Endothelial cell of umbilical vein (primary cell): ENCODE results near the gene HACD3. TPM values are rescaled to one million over a fixed set of nuclear protein-coding genes. Genes with fewer than 3 reads are reported as not detected.
"Not testable (repeated sequence)": the region's sequence is repeated elsewhere in the genome, so short reads cannot be mapped to it uniquely, and the experiment has no call there.

Experiments used
- BruUV-seq: library from RNA; stranded (reverse); fragments of 400-500 nt; replicated peaks from 2 replicates; lab custom pipeline; 2021; lab: Mats Ljungman, UMichigan
- CTCF ChIA-PET: fragments of 300-600, 350-600 bp; sonication (Branson Sonifier 250); formaldehyde crosslinking; loops from one replicate; lab custom pipeline; 2021; ENCODE audit warnings: antibody characterized with exemption, inconsistent platforms; lab: Charles Lee
- POLR2A ChIA-PET: fragments of 300-600, 350-600 bp; sonication (Branson Sonifier 250); formaldehyde crosslinking; loops from one replicate; lab custom pipeline; 2021; ENCODE audit warnings: antibody characterized with exemption, inconsistent platforms; lab: Charles Lee
- DNase-seq: peaks from one replicate; pipeline ENCODE4 v3.0.0-alpha.2; 2011; ENCODE audit warnings: low read depth, low spot score
- FAIRE-seq: peaks from 2 replicates; lab custom pipeline; 2011; peaks lifted over from hg19 to GRCh38; lab: Jason Lieb, UNC
- H2AFZ ChIP-seq: 2 replicates; pipeline ENCODE4 v1.6.0; 2012; ENCODE audit warnings: low read depth, low read length, control low read depth, inconsistent platforms
- H3K27ac ChIP-seq: 2 replicates; pipeline ENCODE4 v1.5.1; 2011; ENCODE audit warnings: low read depth, mild to moderate bottlenecking, control low read depth, low read length, moderate library complexity; ENCODE audit not compliant: insufficient read depth
- H3K27me3 ChIP-seq, 2 experiments: 2 replicates each; pipeline versions ENCODE4 v1.6.0 to v1.6.1; 2011; ENCODE audit warnings: low read length in 2 of 2, mixed read lengths in 1 of 2; ENCODE audit not compliant: control insufficient read depth in 2 of 2, insufficient read depth in 2 of 2
- H3K36me3 ChIP-seq, 2 experiments: 2 replicates in 1 of 2; 3 replicates in 1 of 2; pipeline ENCODE4 v1.5.1; 2011; ENCODE audit warnings: low read length in 2 of 2, mild to moderate bottlenecking in 1 of 2, moderate library complexity in 1 of 2; ENCODE audit not compliant: control insufficient read depth in 2 of 2, insufficient read depth in 2 of 2; ENCODE audit errors: extremely low read depth in 1 of 2
- H3K4me1 ChIP-seq: 3 replicates; pipeline ENCODE4 v1.5.1; 2011; ENCODE audit warnings: mild to moderate bottlenecking, low read length; ENCODE audit not compliant: control insufficient read depth, insufficient read depth; ENCODE audit errors: extremely low read depth
- H3K4me2 ChIP-seq: 2 replicates; pipeline ENCODE4 v1.6.1; 2011; ENCODE audit warnings: low read length, control low read depth, mixed read lengths; ENCODE audit not compliant: insufficient read depth
- H3K4me3 ChIP-seq, 3 experiments: fragments of 200-600 bp in 1 of 3; sonication (generic), shearing (Covaris generic) in 1 of 3; replicated peaks in 1 of 3; 2 replicates each; pipeline ENCODE4 v1.5.1; 2011 to 2016; ENCODE audit warnings: control low read depth in 3 of 3, low read length in 3 of 3, mild to moderate bottlenecking in 2 of 3, inconsistent platforms in 1 of 3, low read depth in 1 of 3, moderate library complexity in 1 of 3; ENCODE audit not compliant: insufficient read depth in 1 of 3
- H3K79me2 ChIP-seq: 2 replicates; pipeline ENCODE4 v1.6.0; 2012; ENCODE audit warnings: low read length, inconsistent platforms; ENCODE audit not compliant: control insufficient read depth, insufficient read depth
- H3K9ac ChIP-seq: replicated peaks from 2 replicates; pipeline ENCODE3; 2011; ENCODE audit warnings: low read length, control low read depth; ENCODE audit not compliant: insufficient read depth; ENCODE audit errors: extremely low read depth
- H3K9me1 ChIP-seq: replicated peaks from 3 replicates; pipeline ENCODE4 v1.6.0; 2011; ENCODE audit warnings: mild to moderate bottlenecking, low read length; ENCODE audit not compliant: control insufficient read depth, insufficient read depth; ENCODE audit errors: extremely low read depth
- H3K9me3 ChIP-seq: replicated peaks from 2 replicates; pipeline ENCODE4 v1.5.1; 2012; ENCODE audit warnings: low read length, inconsistent platforms; ENCODE audit not compliant: control insufficient read depth, insufficient read depth
- H4K20me1 ChIP-seq: replicated peaks from 2 replicates; pipeline ENCODE3; 2011; ENCODE audit warnings: mild to moderate bottlenecking, low read length; ENCODE audit not compliant: control insufficient read depth, insufficient read depth; ENCODE audit errors: extremely low read depth
- EZH2 ChIP-seq: IDR thresholded peaks from 2 replicates; pipeline ENCODE4 v1.6.1; 2012; ENCODE audit warnings: borderline replicate concordance, low read depth, mild to moderate bottlenecking, moderate library complexity, low read length, inconsistent platforms; ENCODE audit not compliant: severe bottlenecking
- FOS ChIP-seq: IDR thresholded peaks from 2 replicates; pipeline ENCODE4 v1.6.1; 2011; ENCODE audit warnings: mild to moderate bottlenecking, low read length, moderate library complexity, borderline replicate concordance; ENCODE audit not compliant: insufficient read depth
- GATA2 ChIP-seq: IDR thresholded peaks from 2 replicates; pipeline ENCODE4 v1.7.0; 2011; ENCODE audit warnings: low read depth, mild to moderate bottlenecking, moderate library complexity, mixed read lengths, low read length; ENCODE audit not compliant: insufficient read length, insufficient read depth
- JUN ChIP-seq: IDR thresholded peaks from 2 replicates; pipeline ENCODE4 v1.6.1; 2011; ENCODE audit warnings: borderline replicate concordance, low read depth; ENCODE audit not compliant: insufficient read length, insufficient read depth
- MYC ChIP-seq: IDR thresholded peaks from one replicate; pipeline ENCODE4 v1.6.1; 2011; ENCODE audit warnings: mild to moderate bottlenecking, low read depth, low read length
- POLR2A ChIP-seq: IDR thresholded peaks from 2 replicates; pipeline ENCODE4 v1.6.1; 2012; ENCODE audit warnings: low read depth, mild to moderate bottlenecking, control low read depth, low read length
- POLR2AphosphoS5 ChIP-seq: IDR thresholded peaks from 2 replicates; pipeline ENCODE4 v1.6.1; 2012; ENCODE audit warnings: low read depth, mild to moderate bottlenecking, control low read depth, low read length, moderate library complexity; ENCODE audit not compliant: insufficient read depth
- dilution Hi-C: fragments of 300-500 bp; cut with MboI; formaldehyde crosslinking; loops from one replicate; pipeline ENCODE4 v1.15.0; 2019; ENCODE audit warnings: low sequenced_read_pairs; ENCODE audit not compliant: extremely low pct_ligation_motif_present
- intact Hi-C: fragments of 100-400 bp; cut with micrococcal nuclease; formaldehyde crosslinking; loops from one replicate; pipeline ENCODE4 v1.10.0; 2022
- polyA plus RNA-seq, 4 experiments: library from polyadenylated mRNA; depleted of rRNA in 3 of 4; stranded (reverse) in 3 of 4; unstranded in 1 of 4; fragments of >200 nt; gene quantifications; 2 replicates each; pipeline versions ENCODE4 v1.2.1 to v1.2.3, GENCODE V29; 2011 to 2012; ENCODE audit warnings: missing spikeins in 1 of 4
- total RNA-seq: library from RNA; stranded (reverse); gene quantifications from 2 replicates; pipeline ENCODE4 v1.2.3, GENCODE V29; 2021
- TF ChIP-seq, protein P1 (sequence below): IDR thresholded peaks from 2 replicates; pipeline ENCODE4 v1.6.1; 2011; ENCODE audit not compliant: insufficient read depth, insufficient read length
- TF ChIP-seq, protein P2 (sequence below), 2 donors: IDR thresholded peaks; 1 replicate in 1 of 2; 2 replicates in 1 of 2; pipeline ENCODE4 v1.5.1; 2011; ENCODE audit warnings: low read length in 2 of 2, mild to moderate bottlenecking in 2 of 2, moderate library complexity in 2 of 2, control low read depth in 1 of 2, inconsistent platforms in 1 of 2, low read depth in 1 of 2; ENCODE audit not compliant: insufficient read depth in 1 of 2; ENCODE audit errors: extremely low read depth in 1 of 2

Gene HACD3
- total and polyA plus RNA-seq, 2 donors (not counting 3 experiments of a cell fraction or from before 2014, with no cell fraction given): 47.4 to 61.1 TPM

DNA sequence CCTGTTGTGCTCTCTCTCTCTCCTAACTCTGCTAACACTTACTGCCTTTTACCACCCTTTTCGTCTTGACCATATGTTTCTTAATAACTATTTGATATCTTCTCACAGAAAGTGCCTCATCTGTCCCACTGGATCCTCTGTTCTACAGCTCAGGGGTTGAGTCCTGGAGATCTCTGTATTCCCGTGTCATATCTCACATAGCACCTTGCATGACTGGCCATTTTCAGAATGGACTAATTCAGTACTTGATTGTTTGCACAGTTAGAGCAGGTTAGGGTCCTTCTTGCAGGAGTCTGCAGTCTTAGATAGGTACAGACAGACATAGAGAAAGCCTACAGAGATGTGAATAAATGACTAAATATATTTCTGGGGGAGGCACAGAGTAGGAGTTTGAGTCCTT lies 20.9 kb downstream of the HACD3 start:
- no peak overlapping the region for H3K4me2 ChIP-seq
- FAIRE-seq: no peak
- dilution Hi-C loops (no loop called here), intact Hi-C loops (no loop called here)
- no peak overlapping the region for H3K4me3 ChIP-seq
- H3K9ac ChIP-seq: no peak overlapping the region
- H2AFZ ChIP-seq: no peak overlapping the region
- no peak overlapping the region for H3K27ac ChIP-seq
- DNase-seq: no peak
- TF ChIP-seq MYC (no peak), FOS (no peak), POLR2AphosphoS5 (no peak), POLR2A (no peak), GATA2 (no peak), JUN (no peak), EZH2 (no peak)
- TF ChIP-seq, protein P1, sequence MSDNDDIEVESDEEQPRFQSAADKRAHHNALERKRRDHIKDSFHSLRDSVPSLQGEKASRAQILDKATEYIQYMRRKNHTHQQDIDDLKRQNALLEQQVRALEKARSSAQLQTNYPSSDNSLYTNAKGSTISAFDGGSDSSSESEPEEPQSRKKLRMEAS: no peak
- TF ChIP-seq, protein P2, sequence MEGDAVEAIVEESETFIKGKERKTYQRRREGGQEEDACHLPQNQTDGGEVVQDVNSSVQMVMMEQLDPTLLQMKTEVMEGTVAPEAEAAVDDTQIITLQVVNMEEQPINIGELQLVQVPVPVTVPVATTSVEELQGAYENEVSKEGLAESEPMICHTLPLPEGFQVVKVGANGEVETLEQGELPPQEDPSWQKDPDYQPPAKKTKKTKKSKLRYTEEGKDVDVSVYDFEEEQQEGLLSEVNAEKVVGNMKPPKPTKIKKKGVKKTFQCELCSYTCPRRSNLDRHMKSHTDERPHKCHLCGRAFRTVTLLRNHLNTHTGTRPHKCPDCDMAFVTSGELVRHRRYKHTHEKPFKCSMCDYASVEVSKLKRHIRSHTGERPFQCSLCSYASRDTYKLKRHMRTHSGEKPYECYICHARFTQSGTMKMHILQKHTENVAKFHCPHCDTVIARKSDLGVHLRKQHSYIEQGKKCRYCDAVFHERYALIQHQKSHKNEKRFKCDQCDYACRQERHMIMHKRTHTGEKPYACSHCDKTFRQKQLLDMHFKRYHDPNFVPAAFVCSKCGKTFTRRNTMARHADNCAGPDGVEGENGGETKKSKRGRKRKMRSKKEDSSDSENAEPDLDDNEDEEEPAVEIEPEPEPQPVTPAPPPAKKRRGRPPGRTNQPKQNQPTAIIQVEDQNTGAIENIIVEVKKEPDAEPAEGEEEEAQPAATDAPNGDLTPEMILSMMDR (IDR thresholded peaks at IDR 0.05; ENCODE audit: extremely low read depth in 1 of 2, insufficient read depth in 1 of 2, low read depth in 1 of 2, low read length in 2 of 2): no peak
- H4K20me1 ChIP-seq: no peaks in the 10 kb centered on the region
- peaks cover 2 to 5% of the 10 kb centered on the region in 2 experiments for H3K36me3 ChIP-seq
- no peaks in the 10 kb centered on the region for H3K27me3 ChIP-seq
- BruUV-seq: no TSS peak
- H3K9me3 ChIP-seq: no peaks in the 10 kb centered on the region
- peaks cover 48% of the 10 kb centered on the region for H3K79me2 ChIP-seq
- POLR2A ChIA-PET: no interaction called here
- H3K4me1 ChIP-seq: peaks cover 2% of the 10 kb centered on the region
- CTCF ChIA-PET: no interaction called here
- H3K9me1 ChIP-seq: peaks cover 4% of the 10 kb centered on the region

DNA sequence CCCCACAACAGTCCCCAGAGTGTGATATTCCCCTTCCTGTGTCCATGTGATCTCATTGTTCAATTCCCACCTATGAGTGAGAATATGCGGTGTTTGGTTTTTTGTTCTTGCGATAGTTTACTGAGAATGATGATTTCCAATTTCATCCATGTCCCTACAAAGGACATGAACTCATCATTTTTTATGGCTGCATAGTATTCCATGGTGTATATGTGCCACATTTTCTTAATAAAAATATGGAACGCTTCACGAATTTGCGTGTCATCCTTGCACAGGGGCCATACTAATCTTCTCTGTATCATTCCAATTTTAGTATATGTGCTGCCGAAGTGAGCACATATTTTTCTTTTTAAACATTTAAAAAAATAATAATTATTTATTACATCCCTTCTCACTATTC lies 22.6 kb downstream of the HACD3 start:
- H2AFZ ChIP-seq, H3K9ac ChIP-seq, FAIRE-seq, DNase-seq, H3K4me1 ChIP-seq, H3K4me2 ChIP-seq, H4K20me1 ChIP-seq, H3K9me3 ChIP-seq, BruUV-seq, intact Hi-C loops, CTCF ChIA-PET, dilution Hi-C loops, H3K9me1 ChIP-seq, H3K27ac ChIP-seq, POLR2A ChIA-PET, H3K4me3 ChIP-seq, H3K27me3 ChIP-seq: not testable (repeated sequence)
- H3K36me3 ChIP-seq: peaks cover 7 to 12% of the 10 kb centered on the region in 2 experiments
- H3K79me2 ChIP-seq: peaks cover 41% of the 10 kb centered on the region
